HG03060 (cell line): ENCODE results near the gene RFX3.
A peak's percentile ranks its signal among the peaks of the same experiment; 100 is the strongest.

Experiments
- ATAC-seq: cut with Tn5 transposase; IDR thresholded peaks from one replicate; pipeline ENCODE4 v1.9.1; 2021; ENCODE audit warnings: low read depth, moderate number of reproducible peaks; ENCODE audit not compliant: unreplicated experiment

Gene RFX3

DNA sequence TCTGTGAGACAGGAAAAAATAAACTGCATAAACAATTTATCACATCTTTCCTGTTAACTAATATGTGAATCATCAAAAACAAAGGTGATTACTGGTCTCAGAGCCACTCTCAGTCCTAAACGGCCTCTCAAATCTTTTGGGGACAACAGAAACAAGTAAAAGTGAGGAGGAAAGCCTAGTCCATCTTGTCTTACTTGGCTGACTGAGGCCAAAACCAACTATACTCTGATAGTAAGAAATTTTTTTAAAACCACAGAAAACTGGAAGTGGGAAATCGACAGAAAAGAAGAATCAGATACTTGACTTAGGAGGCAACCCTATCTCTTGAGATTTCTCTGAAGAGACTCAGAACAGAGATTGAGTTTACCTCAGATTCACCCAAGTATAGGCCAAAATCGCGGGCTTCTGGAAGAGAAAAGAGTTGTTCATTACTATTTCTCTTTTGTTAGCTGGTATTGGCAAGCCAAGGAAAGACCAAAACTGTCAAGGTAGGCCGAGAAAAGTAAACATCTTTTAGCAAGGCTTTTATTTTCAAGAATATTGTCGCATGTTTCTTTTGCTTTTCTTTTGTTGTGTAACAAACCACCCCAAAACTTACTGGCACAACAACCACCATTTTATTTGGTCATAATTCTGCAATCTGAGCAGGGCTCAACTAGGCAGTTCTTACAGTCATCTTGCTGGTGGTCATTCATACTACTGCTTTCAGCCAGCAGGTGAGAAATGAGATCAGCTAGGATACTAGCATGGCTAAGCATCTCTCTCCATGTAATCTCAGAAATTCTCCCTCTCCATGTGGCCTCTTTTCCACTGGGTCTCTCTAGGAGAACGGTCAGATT, 46.1 kb downstream of the RFX3 start:
- ATAC-seq: no peak

DNA sequence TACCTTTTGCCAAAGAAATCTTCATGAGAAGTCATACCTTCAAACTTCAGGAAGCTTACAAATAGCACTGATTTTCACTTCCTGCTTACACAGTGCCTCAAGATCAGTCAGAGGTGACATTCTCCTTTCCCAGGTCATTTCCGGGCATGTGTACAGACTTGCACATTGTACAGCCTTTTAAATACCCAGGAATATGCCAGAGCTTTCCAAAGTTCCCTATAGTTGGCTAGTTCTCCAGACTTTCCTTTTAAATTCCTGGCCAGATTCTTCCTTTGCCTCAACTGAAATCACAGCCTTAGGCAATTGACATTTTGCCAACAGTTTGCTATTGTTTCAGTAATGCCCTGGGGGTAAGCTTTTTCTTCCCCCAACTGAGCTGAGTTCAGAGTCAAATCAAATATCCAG, 47.2 kb downstream of the RFX3 start:
- ATAC-seq: no peak

DNA sequence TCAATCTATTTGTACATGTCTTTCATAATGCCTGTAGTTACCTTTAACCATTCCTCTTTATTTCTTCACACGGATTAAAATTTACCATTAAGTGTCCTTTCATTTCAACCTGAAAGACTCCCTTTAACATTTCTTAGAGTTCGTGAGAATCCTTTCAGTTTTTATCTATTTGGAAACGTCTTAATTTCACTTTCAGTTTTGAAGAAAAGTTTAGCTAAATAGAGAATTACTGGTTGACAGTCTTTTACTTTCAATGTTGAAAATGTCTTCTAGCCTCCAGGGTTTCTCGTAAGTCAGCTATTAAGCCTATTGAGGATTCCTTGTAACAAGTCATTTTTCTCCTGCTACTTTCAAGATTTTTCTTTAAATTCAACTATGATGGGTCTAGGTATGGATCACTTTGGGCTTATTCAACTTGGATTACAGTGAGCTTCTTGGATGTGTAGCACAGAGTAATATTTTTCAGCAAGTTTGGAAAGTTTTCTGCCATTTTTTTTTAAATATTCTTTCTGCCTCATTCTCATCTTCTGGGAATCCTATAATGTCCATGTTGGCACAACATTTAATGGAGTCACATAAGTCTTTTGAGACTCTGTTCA, 48.5 kb downstream of the RFX3 start:
- ATAC-seq: no peak

DNA sequence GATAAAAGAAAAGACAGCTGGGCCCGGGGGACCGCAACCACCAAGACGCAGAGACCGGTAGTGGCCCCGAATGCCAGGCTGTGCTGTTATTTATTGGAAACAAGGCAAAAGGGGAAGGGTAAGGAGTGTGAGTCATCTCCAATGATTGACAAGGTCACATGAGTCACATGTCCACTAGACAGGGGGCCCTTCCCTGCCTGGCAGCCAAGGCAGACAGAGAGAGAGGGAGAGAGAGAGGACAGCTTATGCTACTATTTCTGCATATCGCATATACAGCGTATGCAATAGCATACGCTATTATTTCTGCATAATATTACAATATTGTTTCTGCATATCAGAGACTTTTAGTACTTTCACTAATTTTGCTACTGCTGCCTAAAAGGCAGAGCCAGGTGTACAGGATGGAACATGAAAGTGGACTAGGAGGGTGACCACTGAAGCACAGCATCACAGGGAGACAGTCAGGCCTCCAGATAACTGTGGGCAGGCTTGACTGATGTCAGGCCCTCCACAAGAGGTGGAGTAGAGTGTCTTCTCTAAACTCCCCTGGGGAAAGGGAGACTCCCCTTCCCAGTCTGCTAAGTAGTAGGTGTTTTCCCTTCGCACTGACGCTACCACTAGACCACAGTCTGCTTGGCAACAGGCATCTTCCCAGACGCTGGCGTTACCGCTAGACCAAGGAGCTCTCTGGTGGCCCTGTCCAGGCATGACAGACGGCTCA, 50.3 kb downstream of the RFX3 start:
- no peak for ATAC-seq

DNA sequence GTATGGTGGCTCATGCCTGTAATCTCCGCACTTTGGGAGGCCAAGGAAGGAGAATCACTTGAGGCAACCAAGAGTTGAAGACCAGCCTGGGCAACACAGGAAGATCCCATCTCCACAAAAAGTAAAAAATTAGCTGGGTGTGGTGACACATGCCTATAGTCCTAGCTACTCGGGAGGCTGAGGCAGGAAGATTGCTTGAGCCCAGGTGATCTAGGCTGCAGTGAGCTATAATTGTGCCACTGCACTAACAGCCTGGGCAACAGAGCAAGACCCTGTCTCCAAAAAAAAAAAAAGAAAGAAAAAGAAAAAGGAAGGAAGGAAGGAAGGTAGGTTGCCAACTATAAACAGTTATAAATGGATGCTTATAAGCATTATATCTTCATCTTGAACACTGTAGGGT, 51.0 kb downstream of the RFX3 start:
- no peak for ATAC-seq

DNA sequence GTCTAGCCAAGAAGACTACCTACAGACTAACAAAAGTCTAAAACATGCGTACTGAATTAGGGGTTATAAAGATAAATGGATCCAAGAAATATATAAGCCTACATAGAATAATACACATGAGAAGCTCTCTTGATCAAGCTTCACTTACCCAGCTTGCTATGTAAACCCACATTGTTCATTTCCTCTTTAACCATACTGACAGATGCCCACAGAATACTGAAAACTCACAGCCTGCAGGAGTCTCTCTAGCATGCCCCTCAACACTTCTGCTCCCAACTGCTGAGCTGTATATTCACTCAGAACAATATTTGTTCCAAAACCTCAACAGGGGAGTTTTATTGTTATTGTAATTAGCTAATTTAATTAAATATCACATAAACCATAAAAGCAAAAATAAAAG, 52.4 kb downstream of the RFX3 start:
- ATAC-seq: no peak

DNA sequence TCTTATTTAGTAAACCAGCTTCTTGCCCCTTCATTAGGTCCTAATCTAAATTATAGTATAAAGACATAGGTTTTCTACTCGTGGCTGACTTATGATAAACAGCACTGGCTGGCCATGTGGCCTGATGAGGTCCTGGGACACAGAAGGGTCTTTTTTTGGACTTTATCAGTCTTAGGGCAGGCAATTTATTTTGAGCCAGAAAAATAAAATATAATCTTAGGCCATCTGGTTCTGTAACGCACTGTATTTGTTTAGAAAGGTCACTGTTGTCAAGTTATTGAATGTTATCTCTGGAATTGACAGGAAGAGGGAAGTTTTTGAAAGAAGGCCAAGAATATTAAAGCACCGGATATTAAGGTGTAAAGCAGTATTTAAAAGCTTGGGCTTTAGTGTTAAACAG, 53.9 kb downstream of the RFX3 start:
- ATAC-seq: no peak

DNA sequence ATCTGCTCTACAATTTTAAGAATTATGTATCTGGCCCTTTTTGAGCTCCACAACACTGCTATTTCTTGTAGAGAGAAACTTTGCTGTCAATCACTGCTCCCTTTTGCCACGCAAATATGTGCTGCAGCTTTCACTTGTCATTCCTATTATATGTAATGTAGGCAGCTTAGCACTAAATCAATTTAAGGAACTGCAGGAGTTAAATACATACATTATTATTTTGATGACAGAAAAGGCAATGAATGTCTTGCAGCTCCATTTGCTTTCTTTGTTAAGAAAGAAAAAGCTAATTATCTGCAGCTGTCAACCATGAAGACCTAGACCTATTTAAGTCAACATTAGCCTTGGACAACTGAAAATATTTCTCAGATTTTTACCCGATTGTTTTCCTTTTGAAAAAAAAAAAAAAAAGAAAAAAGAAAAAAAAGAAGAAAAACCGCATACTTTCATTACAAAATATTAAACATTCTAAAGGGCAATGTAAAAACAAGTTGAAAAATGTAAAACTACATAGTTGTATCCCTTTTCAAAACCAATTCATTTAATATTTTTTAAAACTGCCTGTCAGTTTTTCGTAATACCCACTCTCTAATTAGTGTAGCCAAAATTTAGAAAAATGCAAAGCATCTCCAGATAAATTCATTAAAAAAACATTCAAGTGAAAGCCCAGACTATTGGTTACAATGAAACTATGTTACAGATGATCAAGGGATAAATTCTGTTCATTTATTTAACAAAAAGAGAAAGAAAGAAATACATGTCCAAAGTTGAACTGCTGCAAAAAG, 57.2 kb downstream of the RFX3 start:
- no peak for ATAC-seq

DNA sequence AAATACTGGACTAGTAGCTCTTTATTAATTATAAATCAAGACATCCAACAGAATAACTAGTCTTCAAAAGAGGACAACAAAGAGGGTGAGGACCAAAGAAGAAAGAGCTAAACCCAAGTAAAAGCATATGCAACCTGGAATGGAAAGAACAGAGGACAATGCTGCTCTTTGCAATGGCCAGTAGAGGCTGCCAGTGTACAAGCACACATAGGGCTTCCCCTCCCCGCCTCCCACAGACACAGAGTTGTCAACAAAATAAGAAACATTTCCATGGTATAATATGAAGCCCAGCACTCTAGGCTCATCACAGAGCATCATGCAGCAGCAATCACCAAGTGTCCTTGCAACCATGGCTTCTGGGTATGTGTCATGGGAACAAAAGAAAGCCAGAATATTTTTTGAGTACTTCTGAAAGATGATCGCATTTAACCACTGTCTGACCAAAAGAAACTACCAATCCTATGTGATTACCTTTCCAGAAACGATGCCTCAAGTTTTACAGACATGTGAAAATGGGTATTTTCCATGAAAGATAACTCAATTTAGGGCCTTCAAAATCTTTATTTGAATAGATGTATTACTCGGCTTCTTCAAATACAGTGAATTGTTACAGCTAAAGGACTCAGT, 58.1 kb downstream of the RFX3 start:
- peak; percentile 89 for ATAC-seq

DNA sequence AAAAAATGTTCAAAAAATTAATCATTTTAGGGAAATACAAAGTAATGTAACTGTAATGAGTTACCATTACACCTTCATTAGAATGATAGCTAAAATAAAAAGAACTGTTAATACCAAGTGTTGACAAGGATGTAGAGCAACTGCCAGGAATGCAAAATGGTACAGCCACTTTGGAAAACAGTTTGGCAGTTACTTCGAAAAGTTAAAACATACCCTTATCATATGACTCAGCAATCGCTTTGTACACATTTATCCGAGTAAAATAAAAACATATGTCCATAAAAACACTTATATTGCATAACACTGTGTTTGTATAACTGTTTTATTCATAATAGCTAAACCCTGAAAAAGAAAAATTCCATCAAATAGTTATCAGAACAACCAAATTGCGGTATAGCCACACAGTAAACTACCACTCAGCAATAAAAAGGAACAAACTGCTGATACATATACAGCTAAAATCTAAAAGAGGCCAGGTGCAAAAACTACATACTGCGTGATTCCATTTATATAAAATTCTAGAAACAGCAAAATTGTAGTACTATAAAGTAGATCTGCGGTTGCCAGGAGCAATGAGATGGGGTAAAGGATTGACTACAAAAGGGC, 61.7 kb downstream of the RFX3 start:
- ATAC-seq: no peak

DNA sequence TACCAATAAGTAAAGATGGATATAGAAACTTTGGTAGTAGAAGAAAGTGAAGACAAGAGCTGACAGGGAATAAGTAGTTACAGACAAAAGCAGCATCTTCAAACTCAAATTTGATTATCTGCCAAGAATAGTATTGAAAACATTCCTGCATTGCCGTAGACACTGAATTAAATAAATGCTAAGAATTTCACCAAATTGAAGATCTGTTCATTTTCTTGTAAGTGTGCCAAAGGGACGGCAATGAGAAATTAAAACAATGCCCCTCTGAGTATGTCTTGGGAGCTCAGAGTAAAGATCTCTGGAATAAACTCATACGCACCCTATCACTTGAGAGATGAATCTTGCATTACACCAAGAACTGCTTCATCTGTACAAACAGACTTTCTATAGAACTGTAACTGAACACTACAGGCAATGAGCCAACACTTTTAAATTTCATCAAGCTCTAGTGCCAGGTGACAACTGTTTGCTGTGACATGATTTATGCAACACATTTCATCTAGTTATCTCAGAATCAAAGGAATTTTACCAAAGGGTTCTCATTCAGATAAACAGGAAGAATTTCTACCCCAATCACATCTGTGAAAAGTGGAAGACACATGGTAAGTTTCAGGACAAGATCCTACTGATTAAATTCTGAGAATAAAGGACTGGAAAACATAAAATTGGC, 66.9 kb downstream of the RFX3 start:
- ATAC-seq: no peak

DNA sequence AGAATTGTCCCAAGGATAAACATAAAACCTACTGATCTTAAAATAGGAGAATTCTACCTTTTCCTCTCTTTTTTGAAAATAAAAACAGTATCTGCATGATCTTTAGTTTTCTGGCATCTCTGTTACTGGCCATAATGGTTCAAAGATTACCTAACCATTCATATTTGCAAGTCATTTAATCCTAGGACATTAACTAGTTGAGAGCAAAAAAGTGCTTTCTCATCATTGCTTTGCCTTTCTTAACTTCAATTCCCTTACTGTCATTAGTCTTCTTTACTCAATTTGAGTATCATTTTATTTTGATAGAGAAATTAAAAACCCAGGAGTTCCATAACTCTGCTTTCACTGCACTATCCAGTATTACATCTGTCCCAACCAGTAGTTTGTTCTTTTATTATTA, 68.6 kb downstream of the RFX3 start:
- no peak for ATAC-seq

DNA sequence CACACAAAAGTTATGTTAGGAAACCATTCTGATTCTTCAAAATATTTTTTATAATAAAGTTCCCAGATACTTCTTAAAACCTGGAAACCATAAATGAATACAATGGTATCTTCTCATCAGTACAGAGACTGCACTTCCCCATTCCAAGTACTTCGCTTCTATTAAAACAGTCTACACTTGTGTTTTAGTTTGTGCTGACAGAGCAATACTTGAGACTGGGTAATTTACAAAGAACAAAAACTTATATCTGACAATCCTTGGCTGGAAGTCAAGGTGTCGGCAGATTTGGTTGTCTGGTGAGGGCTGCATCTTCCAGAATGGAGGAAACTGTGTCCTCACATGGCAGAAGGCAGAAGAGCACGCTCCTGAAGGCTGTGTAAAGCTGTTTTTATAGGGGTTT, 70.1 kb downstream of the RFX3 start:
- ATAC-seq: no peak

DNA sequence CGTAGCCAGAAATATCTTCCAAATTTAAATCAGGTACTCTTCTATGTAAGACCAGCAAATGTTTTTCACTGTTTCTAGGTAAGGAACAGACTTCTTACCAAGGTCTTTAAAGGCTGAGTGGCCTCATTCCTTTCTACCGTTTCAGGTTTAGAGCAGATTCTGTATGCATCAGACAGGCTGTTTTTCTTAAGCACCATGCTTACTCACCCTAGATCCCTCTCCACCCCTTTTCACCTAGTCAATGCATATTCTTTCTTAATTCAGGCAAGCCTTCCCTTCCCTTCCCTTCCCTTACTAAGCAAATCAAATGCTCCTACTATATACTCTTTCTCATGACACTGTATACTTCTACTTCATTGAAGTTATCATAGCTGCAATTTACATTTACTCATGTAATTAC, 70.7 kb downstream of the RFX3 start:
- no peak for ATAC-seq

DNA sequence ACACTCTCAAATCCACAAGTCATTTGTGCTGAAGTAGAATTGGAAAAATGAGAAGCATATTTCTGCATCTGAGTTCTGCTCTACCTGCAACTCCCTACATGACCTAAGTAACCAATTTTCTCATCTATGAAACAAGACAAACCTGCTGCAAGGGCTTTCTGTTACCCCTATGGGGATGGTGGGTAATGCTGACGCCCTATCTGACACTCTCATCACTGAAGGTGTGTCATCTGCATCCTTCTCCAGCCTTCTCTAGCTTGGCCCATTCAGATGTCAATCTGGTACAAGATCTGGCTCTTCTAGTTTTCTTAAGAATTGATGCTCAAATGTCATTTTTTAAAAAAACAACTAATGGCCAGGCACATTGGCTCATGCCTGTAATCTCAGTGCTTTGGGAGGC, 73.8 kb downstream of the RFX3 start:
- no peak for ATAC-seq

DNA sequence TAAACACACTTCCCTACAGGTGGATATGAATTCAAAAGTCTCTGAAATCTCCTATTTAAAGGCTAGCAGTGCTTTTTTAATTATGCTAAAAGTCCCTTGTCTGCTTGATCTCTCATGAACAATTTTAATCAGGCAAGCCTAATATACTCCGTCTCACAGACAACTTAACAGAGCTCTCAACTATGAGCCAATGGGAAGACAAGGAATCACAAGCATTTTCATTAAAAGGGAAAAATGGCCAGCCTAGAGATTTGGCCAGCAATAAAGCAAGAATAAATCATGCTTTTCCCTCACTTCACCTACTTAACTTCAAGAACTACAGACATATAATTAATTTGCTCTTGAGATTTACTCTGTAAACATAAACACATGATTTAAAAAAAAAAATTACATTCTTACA, 78.0 kb downstream of the RFX3 start:
- ATAC-seq: no peak

DNA sequence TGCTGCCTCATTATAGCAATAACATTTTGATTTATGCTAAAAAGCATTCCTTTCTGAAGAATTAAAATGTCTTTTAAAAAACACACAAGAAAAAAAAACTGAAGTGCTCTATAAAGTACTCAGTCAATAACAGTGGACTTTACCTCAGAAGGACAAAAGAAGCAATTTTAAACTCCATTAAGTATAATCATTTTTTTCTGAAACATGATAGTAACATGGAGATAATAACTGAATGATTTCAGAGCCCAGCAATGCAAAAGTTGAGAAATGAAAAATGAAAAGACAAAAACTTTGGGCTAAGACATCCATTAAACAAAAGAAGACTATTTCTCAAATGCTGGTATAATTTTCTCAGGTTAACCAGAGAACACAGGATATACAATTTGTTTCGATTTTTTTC, 78.7 kb downstream of the RFX3 start:
- ATAC-seq: no peak

DNA sequence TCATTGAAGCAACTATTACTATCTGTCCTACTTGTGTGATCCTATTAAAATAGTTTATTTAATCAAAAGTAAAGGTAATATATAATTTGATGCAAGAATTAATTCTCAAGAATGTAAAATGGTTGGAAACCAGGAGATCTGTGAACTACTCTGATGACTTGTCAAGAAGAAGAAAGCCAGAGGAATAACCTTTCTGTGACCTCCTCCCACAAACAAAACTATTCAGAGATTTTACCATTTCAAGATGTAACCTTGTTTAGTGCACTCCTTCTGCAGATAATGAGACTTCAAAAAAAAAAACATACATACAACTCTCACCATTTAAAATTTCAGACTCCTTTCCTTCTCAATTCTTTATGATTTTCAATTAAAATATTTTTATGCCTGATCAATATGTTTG, 79.5 kb downstream of the RFX3 start:
- ATAC-seq: no peak

DNA sequence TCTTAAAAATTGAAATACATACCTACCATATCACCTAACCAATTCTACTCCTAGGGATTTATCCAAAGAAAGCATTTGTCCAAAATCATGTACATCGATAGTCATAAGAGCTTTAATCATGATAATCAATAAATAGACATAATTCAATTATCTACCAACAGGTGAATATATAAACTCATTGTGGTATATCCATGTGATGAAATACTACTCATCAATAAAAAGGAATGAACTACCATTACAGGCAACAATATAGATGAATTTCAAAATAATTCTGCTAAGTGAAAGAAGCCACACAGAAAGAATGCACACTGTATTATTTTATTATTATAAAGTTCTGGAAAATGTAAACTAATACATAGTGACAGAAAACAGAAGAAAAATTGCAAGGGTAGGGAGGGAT, 81.8 kb downstream of the RFX3 start:
- no peak for ATAC-seq
